Measurements from ENCODE around the gene BCL3. TPM values are rescaled to one million over a fixed set of nuclear protein-coding genes. Genes with fewer than 3 reads are reported as not detected.

Gene BCL3
- total and polyA plus RNA-seq, 4 donors, result 17.6 to 233 (median 63.8) TPM

DNA sequence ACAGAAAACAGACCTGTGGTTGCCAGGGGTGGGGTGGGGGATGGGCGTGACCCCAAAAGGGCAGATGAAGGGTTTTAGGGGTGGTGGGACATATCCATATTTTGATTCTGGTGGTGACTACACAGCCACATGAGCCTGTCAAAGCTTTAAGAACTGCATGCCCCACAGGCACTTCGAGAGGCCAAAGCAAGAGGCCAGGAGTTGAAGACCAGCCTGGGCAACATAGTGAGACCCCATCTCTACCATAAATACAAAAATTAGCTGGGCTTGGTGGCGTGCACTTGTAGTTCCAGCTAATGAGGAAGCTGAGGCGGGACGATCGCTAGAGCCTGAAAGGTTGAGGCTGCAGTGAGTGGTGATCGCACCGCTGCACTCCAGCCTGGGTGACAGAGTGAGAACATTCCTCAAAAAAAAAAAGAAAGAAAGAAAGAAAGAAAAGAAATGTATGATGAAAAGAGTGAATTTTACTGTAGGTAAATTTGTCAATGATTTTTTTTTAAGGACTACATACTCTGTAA is 18.9 kb upstream of the BCL3 start:
- peaks cover 0 to 3% (median 0%) of the 10 kb centered on the region in 5 donors for H3K4me1 ChIP-seq (ENCODE audit: control insufficient read depth in 5 of 5, insufficient read depth in 5 of 5, low read length in 5 of 5)
- no peaks in the 10 kb centered on the region for H3K27me3 ChIP-seq (ENCODE audit: control insufficient read depth in 3 of 3, insufficient read depth in 3 of 3, low read length in 2 of 3)
- 83 to 87% methylated on average over 8 of the region's 8 CpGs for WGBS, 2 donors
- no peaks in the 10 kb centered on the region for H3K36me3 ChIP-seq (ENCODE audit: control insufficient read depth in 4 of 4, insufficient read depth in 4 of 4, low read length in 4 of 4)
- H3K9me3 ChIP-seq (ENCODE audit: control insufficient read depth in 4 of 4, insufficient read depth in 3 of 4, low read length in 3 of 4), result no peaks in the 10 kb centered on the region
- no peak overlapping the region for H3K4me3 ChIP-seq
- ATAC-seq (ENCODE audit: insufficient read depth, low FRiP score), result no peak
- no peak overlapping the region for H3K9ac ChIP-seq (ENCODE audit: insufficient read depth in 1 of 2, low read length in 2 of 2)
- no peak overlapping the region for H3K27ac ChIP-seq (ENCODE audit: low read depth in 1 of 2, low read length in 1 of 2)
- no peak for DNase-seq
- TF ChIP-seq, protein P1, sequence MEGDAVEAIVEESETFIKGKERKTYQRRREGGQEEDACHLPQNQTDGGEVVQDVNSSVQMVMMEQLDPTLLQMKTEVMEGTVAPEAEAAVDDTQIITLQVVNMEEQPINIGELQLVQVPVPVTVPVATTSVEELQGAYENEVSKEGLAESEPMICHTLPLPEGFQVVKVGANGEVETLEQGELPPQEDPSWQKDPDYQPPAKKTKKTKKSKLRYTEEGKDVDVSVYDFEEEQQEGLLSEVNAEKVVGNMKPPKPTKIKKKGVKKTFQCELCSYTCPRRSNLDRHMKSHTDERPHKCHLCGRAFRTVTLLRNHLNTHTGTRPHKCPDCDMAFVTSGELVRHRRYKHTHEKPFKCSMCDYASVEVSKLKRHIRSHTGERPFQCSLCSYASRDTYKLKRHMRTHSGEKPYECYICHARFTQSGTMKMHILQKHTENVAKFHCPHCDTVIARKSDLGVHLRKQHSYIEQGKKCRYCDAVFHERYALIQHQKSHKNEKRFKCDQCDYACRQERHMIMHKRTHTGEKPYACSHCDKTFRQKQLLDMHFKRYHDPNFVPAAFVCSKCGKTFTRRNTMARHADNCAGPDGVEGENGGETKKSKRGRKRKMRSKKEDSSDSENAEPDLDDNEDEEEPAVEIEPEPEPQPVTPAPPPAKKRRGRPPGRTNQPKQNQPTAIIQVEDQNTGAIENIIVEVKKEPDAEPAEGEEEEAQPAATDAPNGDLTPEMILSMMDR (IDR thresholded peaks at IDR 0.05; ENCODE audit: control extremely low read depth, extremely low read depth), result no peak

DNA sequence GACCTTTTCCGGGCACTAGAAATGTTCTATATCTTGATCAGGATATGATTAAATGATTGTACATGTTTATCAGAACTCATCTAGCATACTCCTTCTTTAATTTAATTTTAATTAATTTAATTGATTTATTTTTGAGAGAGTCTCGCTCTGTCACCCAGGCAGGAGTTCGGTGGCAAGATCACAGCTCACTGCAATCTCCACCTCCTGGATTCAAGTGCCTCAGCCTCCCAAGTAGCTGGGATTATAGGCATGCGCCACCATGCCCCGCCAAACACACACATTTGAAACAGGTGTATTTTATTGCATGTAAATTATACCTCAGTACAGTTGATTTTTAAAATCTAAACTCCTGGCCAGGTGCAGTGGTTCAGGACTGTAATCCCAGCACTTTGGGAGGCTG is 17.4 kb upstream of the BCL3 start:
- TF ChIP-seq, protein P1 (IDR thresholded peaks at IDR 0.05; ENCODE audit: control extremely low read depth, extremely low read depth), result no peak
- H3K27me3 ChIP-seq (ENCODE audit: control insufficient read depth in 3 of 3, insufficient read depth in 3 of 3, low read length in 2 of 3), result no peaks in the 10 kb centered on the region
- H3K9me3 ChIP-seq (ENCODE audit: control insufficient read depth in 4 of 4, insufficient read depth in 3 of 4, low read length in 3 of 4), result no peaks in the 10 kb centered on the region
- no peak overlapping the region for H3K9ac ChIP-seq (ENCODE audit: insufficient read depth in 1 of 2, low read length in 2 of 2)
- no peak overlapping the region for H3K27ac ChIP-seq (ENCODE audit: low read depth in 1 of 2, low read length in 1 of 2)
- peaks cover 0 to 3% (median 0%) of the 10 kb centered on the region in 5 donors for H3K4me1 ChIP-seq (ENCODE audit: control insufficient read depth in 5 of 5, insufficient read depth in 5 of 5, low read length in 5 of 5)
- H3K4me3 ChIP-seq, result no peak overlapping the region
- no peaks in the 10 kb centered on the region for H3K36me3 ChIP-seq (ENCODE audit: control insufficient read depth in 4 of 4, insufficient read depth in 4 of 4, low read length in 4 of 4)
- 95 to 97% methylated on average over 5 of the region's 5 CpGs for WGBS, 2 donors
- DNase-seq (no peak), ATAC-seq (ENCODE audit: insufficient read depth, low FRiP score) (no peak)

DNA sequence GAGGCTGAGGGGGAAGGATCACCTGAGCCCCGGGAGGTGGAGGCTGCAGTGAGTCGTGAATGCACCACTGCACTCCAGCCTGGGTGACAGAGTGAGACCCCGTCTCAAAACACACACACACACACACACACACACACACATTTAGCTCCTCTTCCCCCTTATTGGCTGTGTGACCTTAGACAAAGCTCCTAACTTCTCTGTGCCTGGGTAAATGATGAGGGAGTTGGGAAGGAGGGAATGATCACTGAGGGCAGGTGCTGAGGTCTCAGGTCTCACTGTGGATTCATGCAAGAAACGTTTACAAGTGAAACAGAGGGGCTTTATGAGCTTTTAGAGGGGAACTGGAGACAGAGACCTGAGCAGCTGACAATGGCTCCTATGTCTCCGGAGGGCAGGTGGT is 16.9 kb upstream of the BCL3 start:
- 83 to 86% methylated on average over 5 of the region's 5 CpGs for WGBS, 2 donors
- H3K4me1 ChIP-seq (ENCODE audit: control insufficient read depth in 5 of 5, insufficient read depth in 5 of 5, low read length in 5 of 5), result peaks cover 0 to 3% (median 0%) of the 10 kb centered on the region in 5 donors
- H3K4me3 ChIP-seq, result no peak overlapping the region
- DNase-seq (no peak), ATAC-seq (ENCODE audit: insufficient read depth, low FRiP score) (no peak)
- TF ChIP-seq, protein P1 (IDR thresholded peaks at IDR 0.05; ENCODE audit: control extremely low read depth, extremely low read depth), result no peak
- H3K9ac ChIP-seq (ENCODE audit: insufficient read depth in 1 of 2, low read length in 2 of 2), result no peak overlapping the region
- no peaks in the 10 kb centered on the region for H3K27me3 ChIP-seq (ENCODE audit: control insufficient read depth in 3 of 3, insufficient read depth in 3 of 3, low read length in 2 of 3)
- no peaks in the 10 kb centered on the region for H3K36me3 ChIP-seq (ENCODE audit: control insufficient read depth in 4 of 4, insufficient read depth in 4 of 4, low read length in 4 of 4)
- H3K9me3 ChIP-seq (ENCODE audit: control insufficient read depth in 4 of 4, insufficient read depth in 3 of 4, low read length in 3 of 4), result no peaks in the 10 kb centered on the region
- H3K27ac ChIP-seq (ENCODE audit: low read depth in 1 of 2, low read length in 1 of 2), result no peak overlapping the region
